ENCODE results near the gene MYL9.

Gene MYL9

GRCh38 chr20:36585410-36586125 lies 44.2 kb downstream of the MYL9 start:
- DNase-seq: no peak

GRCh38 chr20:36587388-36588070 lies 46.2 kb downstream of the MYL9 start:
- DNase-seq: no peak

- DNase-seq: no peak
Measured at GRCh38 chr20:36591281-36591680, 50.0 kb downstream of the MYL9 start.

- DNase-seq: peak; percentile 60
Measured at GRCh38 chr20:36591854-36592641, 50.7 kb downstream of the MYL9 start.

GRCh38 chr20:36593347-36593929 lies 52.1 kb downstream of the MYL9 start:
- no peak for DNase-seq

- DNase-seq: no peak
Measured at GRCh38 chr20:36599912-36600345, 58.6 kb downstream of the MYL9 start.
